Mesenchymal stem cell (in vitro differentiated cells and primary cell): Measurements from ENCODE around the gene GAPDHS.

Experiments used
- DNase-seq: peaks from one replicate; pipeline ENCODE4 v3.0.0-alpha.2; 2013
- H2AFZ ChIP-seq: one replicate; pipeline ENCODE4 v1.6.1; 2013; ENCODE audit warnings: low read depth, mild to moderate bottlenecking, control low read depth, inconsistent platforms, low read length, moderate library complexity
- H2AK5ac ChIP-seq: 2 replicates; pipeline ENCODE4 v1.6.1; 2013; ENCODE audit warnings: low read length, moderate library complexity, mild to moderate bottlenecking, inconsistent platforms; ENCODE audit not compliant: severe bottlenecking
- H2BK120ac ChIP-seq: one replicate; pipeline ENCODE4 v1.6.1; 2013; ENCODE audit warnings: low read depth, mild to moderate bottlenecking, inconsistent platforms, low read length, moderate library complexity
- H2BK12ac ChIP-seq, 2 experiments: one replicate each; pipeline ENCODE4 v1.6.1; 2013; ENCODE audit warnings: inconsistent platforms in 2 of 2, low read length in 2 of 2, mild to moderate bottlenecking in 2 of 2, moderate library complexity in 2 of 2, control low read depth in 1 of 2
- H2BK15ac ChIP-seq: one replicate; pipeline ENCODE4 v1.6.1; 2013; ENCODE audit warnings: mild to moderate bottlenecking, low read depth, inconsistent platforms; ENCODE audit not compliant: poor library complexity, severe bottlenecking
- H2BK5ac ChIP-seq: 2 replicates; pipeline ENCODE4 v1.6.1; 2013; ENCODE audit warnings: low read depth, mild to moderate bottlenecking, low read length, control low read depth, inconsistent platforms; ENCODE audit not compliant: poor library complexity, severe bottlenecking
- H3K14ac ChIP-seq, 2 experiments: one replicate each; pipeline ENCODE4 v1.6.1; 2013; ENCODE audit warnings: inconsistent platforms in 2 of 2, low read length in 2 of 2, control low read depth in 1 of 2, mild to moderate bottlenecking in 1 of 2, moderate library complexity in 1 of 2
- H3K18ac ChIP-seq, 2 experiments: one replicate each; pipeline ENCODE4 v1.6.1; 2013; ENCODE audit warnings: inconsistent platforms in 2 of 2, low read length in 2 of 2, control low read depth in 1 of 2, low read depth in 1 of 2, mild to moderate bottlenecking in 1 of 2
- H3K23ac ChIP-seq, 2 experiments: one replicate each; pipeline ENCODE4 v1.6.1; 2013; ENCODE audit warnings: inconsistent platforms in 2 of 2, low read length in 2 of 2, mild to moderate bottlenecking in 2 of 2, moderate library complexity in 2 of 2, control low read depth in 1 of 2
- H3K27ac ChIP-seq: 2 replicates; pipeline ENCODE4 v1.5.1; 2013; ENCODE audit warnings: mild to moderate bottlenecking, moderate library complexity, low read length, control low read depth, inconsistent platforms; ENCODE audit not compliant: poor library complexity, severe bottlenecking
- H3K27me3 ChIP-seq, 2 experiments: 2 replicates each; pipeline versions ENCODE4 v1.6.1 to v1.7.0; 2013; ENCODE audit warnings: low read length in 2 of 2, mild to moderate bottlenecking in 2 of 2, moderate library complexity in 2 of 2, control low read depth in 1 of 2, inconsistent platforms in 1 of 2; ENCODE audit not compliant: control insufficient read depth in 1 of 2, insufficient read depth in 1 of 2
- H3K36me3 ChIP-seq, 2 experiments: 2 replicates each; pipeline versions ENCODE4 v1.6.1 to v1.7.0; 2013; ENCODE audit warnings: low read length in 2 of 2, control low read depth in 1 of 2, inconsistent platforms in 1 of 2, low read depth in 1 of 2, mild to moderate bottlenecking in 1 of 2; ENCODE audit not compliant: insufficient read depth in 2 of 2, control insufficient read depth in 1 of 2
- H3K4ac ChIP-seq, 2 experiments: one replicate each; pipeline ENCODE4 v1.6.1; 2013; ENCODE audit warnings: inconsistent platforms in 2 of 2, low read length in 2 of 2, mild to moderate bottlenecking in 2 of 2, moderate library complexity in 2 of 2, control low read depth in 1 of 2, low read depth in 1 of 2
- H3K4me1 ChIP-seq: 2 replicates; pipeline ENCODE4 v1.6.1; 2013; ENCODE audit warnings: low read depth, low read length, control low read depth; ENCODE audit not compliant: control insufficient read depth, insufficient read depth
- H3K4me2 ChIP-seq: 2 replicates; pipeline ENCODE4 v1.6.1; 2013; ENCODE audit warnings: low read length, mild to moderate bottlenecking, inconsistent platforms; ENCODE audit not compliant: poor library complexity, severe bottlenecking
- H3K4me3 ChIP-seq, 2 experiments: 2 replicates each; pipeline versions ENCODE4 v1.5.1 to v1.7.0; 2013; ENCODE audit warnings: low read length in 2 of 2, mild to moderate bottlenecking in 2 of 2, control low read depth in 1 of 2, low read depth in 1 of 2; ENCODE audit not compliant: insufficient read depth in 1 of 2
- H3K79me1 ChIP-seq: replicated peaks from 2 replicates; pipeline ENCODE4 v1.6.1; 2013; ENCODE audit warnings: mild to moderate bottlenecking, control low read depth, low read length, inconsistent platforms; ENCODE audit not compliant: poor library complexity, severe bottlenecking
- H3K9ac ChIP-seq: 2 replicates; pipeline ENCODE4 v1.7.0; 2013; ENCODE audit warnings: mild to moderate bottlenecking, low read length, moderate library complexity
- H3K9me3 ChIP-seq: 2 replicates; pipeline ENCODE4 v1.7.0; 2013; ENCODE audit warnings: mild to moderate bottlenecking, low read length; ENCODE audit not compliant: control insufficient read depth
- H4K8ac ChIP-seq: one replicate; pipeline ENCODE4 v1.6.1; 2013; ENCODE audit warnings: inconsistent platforms, mild to moderate bottlenecking, low read length, moderate library complexity
- H4K91ac ChIP-seq: one replicate; pipeline ENCODE4 v1.6.1; 2013; ENCODE audit warnings: mild to moderate bottlenecking, low read length, inconsistent platforms
- WGBS: methylation state at CpG from one replicate; pipeline ENCODE4 v1.1.7; 2013; ENCODE audit warnings: mixed read lengths; 5-methylcytosine and 5-hydroxymethylcytosine counted together

GAPDHS gene

DNA sequence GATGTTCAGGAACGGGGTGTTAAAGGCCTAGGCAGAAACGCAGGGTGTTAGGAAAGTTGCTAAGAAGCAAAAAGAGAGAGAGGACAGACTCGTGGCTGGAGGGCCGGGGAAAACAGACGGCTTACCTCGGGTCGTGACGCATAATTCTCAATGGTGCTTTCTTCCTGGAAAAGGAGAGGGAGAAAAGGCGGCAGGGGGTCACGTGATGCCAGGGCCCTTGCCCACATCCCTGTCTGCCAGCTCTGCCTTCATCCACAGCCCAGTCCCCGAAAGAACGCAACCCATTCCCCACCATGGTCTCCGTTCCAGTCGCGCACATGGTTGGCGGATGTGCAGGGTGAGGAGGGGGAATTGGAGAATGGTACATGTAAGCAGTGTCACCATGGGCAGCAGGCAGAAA is 44.6 kb upstream of the GAPDHS start:
- Histone ChIP-seq H3K4me1 (no peaks in the 10 kb centered on the region), H3K36me3 (no peaks in the 10 kb centered on the region), H3K9ac (no peak overlapping the region), H3K14ac (no peak overlapping the region), H3K27ac (no peak overlapping the region), H2BK120ac (no peak overlapping the region), H2BK15ac (no peak overlapping the region), H3K9me3 (no peaks in the 10 kb centered on the region), H4K8ac (no peak overlapping the region), H3K23ac (no peak overlapping the region), H3K4me2 (no peak overlapping the region), H3K18ac (no peak overlapping the region), H2BK5ac (no peak overlapping the region), H3K4me3 (no peak overlapping the region), H3K4ac (no peak overlapping the region), H2AFZ (no peak overlapping the region), H2AK5ac (no peak overlapping the region), H3K79me1 (no peaks in the 10 kb centered on the region), H4K91ac (no peak overlapping the region), H3K27me3 (peaks cover 29 to 88% of the 10 kb centered on the region in 2 experiments), H2BK12ac (no peak overlapping the region)
- WGBS, result 89% methylated on average over 15 of the region's 16 CpGs
- no peak for DNase-seq

DNA sequence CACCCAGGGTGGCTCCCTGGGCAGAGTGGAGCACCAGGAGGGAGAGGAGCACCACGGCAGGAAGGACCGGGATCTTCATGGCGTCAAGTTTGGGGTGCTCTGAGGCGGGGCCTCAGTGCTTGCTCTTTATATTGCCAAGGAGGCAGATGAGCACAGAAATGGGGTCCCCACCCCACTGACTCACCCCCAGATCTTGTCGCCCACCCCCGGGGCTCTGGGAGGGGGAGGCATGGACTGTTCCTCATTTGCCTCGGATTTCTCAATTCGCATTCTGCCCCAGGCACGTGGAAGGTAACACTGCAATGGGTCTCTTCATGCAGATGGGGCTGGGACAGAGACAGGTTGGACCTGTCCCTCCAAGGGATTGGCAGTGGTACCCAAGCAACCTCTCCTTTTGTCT is 42.9 kb upstream of the GAPDHS start, which contains the start of gene KRTDAP:
KRTDAP (minus strand) TSS at position 101 of the 400 bp plus-strand sequence; CDS start at position 79, 22 bp downstream.
- no peak within 1 kb of the TSS for H3K4me2 ChIP-seq
- H3K4ac ChIP-seq, result no peak within 1 kb of the TSS
- WGBS, result 72% methylated on average over 9 of the region's 9 CpGs
- no peaks in the 10 kb centered on the region for H3K9me3 ChIP-seq
- no peak within 1 kb of the TSS for H3K23ac ChIP-seq
- H3K27ac ChIP-seq, result no peak within 1 kb of the TSS
- H4K91ac ChIP-seq, result no peak within 1 kb of the TSS
- peaks cover 29 to 93% of the 10 kb centered on the region in 2 experiments for H3K27me3 ChIP-seq
- no peak within 1 kb of the TSS for H3K14ac ChIP-seq
- H3K18ac ChIP-seq, result no peak within 1 kb of the TSS
- H3K79me1 ChIP-seq, result no peaks in the 10 kb centered on the region
- no peak within 1 kb of the TSS for H2BK15ac ChIP-seq
- no peak within 1 kb of the TSS for H4K8ac ChIP-seq
- H2AFZ ChIP-seq, result no peak within 1 kb of the TSS
- H2BK5ac ChIP-seq, result no peak within 1 kb of the TSS
- H3K4me3 ChIP-seq, result no peak within 1 kb of the TSS
- peaks cover 4% of the 10 kb centered on the region for H3K4me1 ChIP-seq
- no peak within 1 kb of the TSS for H2BK12ac ChIP-seq
- H2BK120ac ChIP-seq, result no peak within 1 kb of the TSS
- DNase-seq, result no peak
- H3K9ac ChIP-seq, result no peak within 1 kb of the TSS
- H3K36me3 ChIP-seq, result no peaks in the 10 kb centered on the region
- H2AK5ac ChIP-seq, result no peak within 1 kb of the TSS

DNA sequence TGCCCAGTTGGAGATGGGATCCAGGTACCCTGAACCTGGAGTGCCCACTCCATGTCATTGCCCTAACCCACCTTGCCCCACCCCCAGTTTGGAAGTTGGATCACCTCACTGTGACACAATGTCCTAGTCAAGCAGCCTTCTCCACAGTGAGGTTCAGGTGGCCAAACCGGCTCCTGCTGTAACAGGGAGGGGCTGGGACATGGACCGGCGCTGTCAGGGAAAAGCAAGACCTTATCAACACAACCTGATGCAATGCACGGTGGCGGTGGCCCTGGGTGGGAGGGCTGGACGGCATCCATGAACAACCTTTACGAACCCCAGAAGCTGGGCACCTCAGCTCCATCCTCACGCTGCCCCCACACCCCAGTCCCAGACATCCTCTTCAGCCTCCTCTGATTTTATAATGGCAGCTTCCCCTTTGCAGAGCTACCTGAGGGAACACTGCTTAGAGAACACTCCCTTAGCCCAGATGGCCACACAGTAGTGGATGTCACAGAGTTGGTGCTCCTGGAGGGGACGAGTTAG is 41.4 kb upstream of the GAPDHS start:
- no peak overlapping the region for H3K23ac ChIP-seq
- peak overlapping the region in 1 of 2 experiments; percentile 7 for H3K4me3 ChIP-seq
- no peak overlapping the region for H2BK12ac ChIP-seq
- H3K4ac ChIP-seq, result no peak overlapping the region
- no peak overlapping the region for H2BK5ac ChIP-seq
- H3K79me1 ChIP-seq, result no peaks in the 10 kb centered on the region
- H2BK15ac ChIP-seq, result no peak overlapping the region
- peaks cover 29 to 84% of the 10 kb centered on the region in 2 experiments for H3K27me3 ChIP-seq
- 90% methylated on average over 9 of the region's 9 CpGs for WGBS
- H3K27ac ChIP-seq, result no peak overlapping the region
- H2BK120ac ChIP-seq, result no peak overlapping the region
- H3K9me3 ChIP-seq, result no peaks in the 10 kb centered on the region
- no peaks in the 10 kb centered on the region for H3K36me3 ChIP-seq
- H4K91ac ChIP-seq, result no peak overlapping the region
- no peak overlapping the region for H3K9ac ChIP-seq
- peaks cover 5% of the 10 kb centered on the region for H3K4me1 ChIP-seq
- DNase-seq, result no peak
- no peak overlapping the region for H2AK5ac ChIP-seq
- H3K14ac ChIP-seq, result no peak overlapping the region
- no peak overlapping the region for H3K4me2 ChIP-seq
- H3K18ac ChIP-seq, result no peak overlapping the region
- H2AFZ ChIP-seq, result no peak overlapping the region
- no peak overlapping the region for H4K8ac ChIP-seq

DNA sequence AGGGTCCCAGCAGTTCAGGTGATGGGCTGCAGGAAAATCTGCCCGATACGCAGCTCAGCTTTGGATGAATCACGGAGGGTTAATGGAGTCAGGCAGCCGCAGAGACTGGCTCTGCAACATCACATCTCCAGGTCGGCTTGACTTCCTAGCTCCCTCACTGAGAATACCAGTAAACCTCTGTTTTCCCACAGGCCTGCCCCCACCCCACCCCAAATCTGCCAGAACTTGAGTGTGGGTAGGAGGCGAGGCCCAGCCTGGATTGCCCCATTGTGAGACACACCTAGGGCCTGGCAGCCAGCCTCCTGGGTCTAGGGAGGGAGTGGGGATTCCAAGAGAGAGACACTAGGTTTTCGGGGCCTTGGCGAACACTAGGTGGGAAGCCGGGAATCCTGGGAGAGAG is 39.3 kb upstream of the GAPDHS start:
- Histone ChIP-seq H3K4ac (no peak overlapping the region), H2AFZ (no peak overlapping the region), H4K91ac (no peak overlapping the region), H3K14ac (no peak overlapping the region), H3K9ac (no peak overlapping the region), H4K8ac (no peak overlapping the region), H2BK15ac (no peak overlapping the region), H3K4me1 (peaks cover 5% of the 10 kb centered on the region), H3K23ac (no peak overlapping the region), H2BK5ac (no peak overlapping the region), H3K4me3 (no peak overlapping the region), H3K27ac (no peak overlapping the region), H3K4me2 (no peak overlapping the region), H3K9me3 (no peaks in the 10 kb centered on the region), H3K27me3 (peaks cover 29 to 63% of the 10 kb centered on the region in 2 experiments), H3K18ac (no peak overlapping the region), H2BK120ac (no peak overlapping the region), H3K79me1 (no peaks in the 10 kb centered on the region), H3K36me3 (no peaks in the 10 kb centered on the region), H2AK5ac (no peak overlapping the region), H2BK12ac (peak overlapping the region in 1 of 2 experiments; percentile 11)
- no peak for DNase-seq
- WGBS, result 88% methylated on average over 8 of the region's 9 CpGs
